Trophoblast cell (in vitro differentiated cells and primary cell): ENCODE measurements around the gene KCNC3.
A peak's percentile ranks its signal among the peaks of the same experiment; 100 is the strongest.

ENCODE experiments used
- DNase-seq, 2 donors: peaks; one replicate each; pipeline ENCODE4 v3.0.0-alpha.2; 2016
- H2AFZ ChIP-seq: 2 replicates; pipeline ENCODE4 v1.6.1; 2013; ENCODE audit warnings: low read length, moderate library complexity, mild to moderate bottlenecking; ENCODE audit not compliant: insufficient read depth, poor library complexity
- H2AK5ac ChIP-seq: 2 replicates; pipeline ENCODE4 v1.6.1; 2013; ENCODE audit warnings: mild to moderate bottlenecking, low read length
- H2BK120ac ChIP-seq: 2 replicates; pipeline ENCODE4 v1.6.1; 2013; ENCODE audit warnings: low read length, mild to moderate bottlenecking, moderate library complexity; ENCODE audit not compliant: insufficient read depth, poor library complexity
- H2BK12ac ChIP-seq: 2 replicates; pipeline ENCODE4 v1.6.1; 2013; ENCODE audit warnings: mild to moderate bottlenecking, low read length, moderate library complexity
- H2BK5ac ChIP-seq: 2 replicates; pipeline ENCODE4 v1.6.1; 2013; ENCODE audit warnings: low read length, low read depth, moderate library complexity, mild to moderate bottlenecking; ENCODE audit not compliant: poor library complexity
- H3K14ac ChIP-seq: 2 replicates; pipeline ENCODE4 v1.6.1; 2013; ENCODE audit warnings: mild to moderate bottlenecking, low read length
- H3K18ac ChIP-seq: 2 replicates; pipeline ENCODE4 v1.6.1; 2013; ENCODE audit warnings: mild to moderate bottlenecking, low read length
- H3K23ac ChIP-seq: 2 replicates; pipeline ENCODE4 v1.6.1; 2013; ENCODE audit warnings: low read length
- H3K27ac ChIP-seq: 2 replicates; pipeline ENCODE4 v1.5.1; 2013; ENCODE audit warnings: low read depth, mild to moderate bottlenecking, inconsistent platforms, low read length, moderate library complexity
- H3K27me3 ChIP-seq: 2 replicates; pipeline ENCODE4 v1.6.1; 2013; ENCODE audit warnings: inconsistent platforms, mild to moderate bottlenecking, low read length, moderate library complexity; ENCODE audit not compliant: insufficient read depth
- H3K36me3 ChIP-seq, 2 experiments: 1 replicate in 1 of 2; 2 replicates in 1 of 2; pipeline ENCODE4 v1.6.1; 2013; ENCODE audit warnings: low read length in 2 of 2, mild to moderate bottlenecking in 2 of 2, moderate library complexity in 1 of 2; ENCODE audit not compliant: insufficient read depth in 2 of 2, control insufficient read depth in 1 of 2
- H3K4ac ChIP-seq: 2 replicates; pipeline ENCODE4 v1.6.1; 2013; ENCODE audit warnings: low read depth, mild to moderate bottlenecking, low read length, moderate library complexity
- H3K4me1 ChIP-seq, 2 experiments: 1 replicate in 1 of 2; 2 replicates in 1 of 2; pipeline ENCODE4 v1.6.1; 2013; ENCODE audit warnings: low read length in 2 of 2, mild to moderate bottlenecking in 2 of 2, moderate library complexity in 1 of 2; ENCODE audit not compliant: insufficient read depth in 2 of 2, control insufficient read depth in 1 of 2
- H3K4me2 ChIP-seq: 2 replicates; pipeline ENCODE4 v1.6.1; 2013; ENCODE audit warnings: inconsistent platforms, mild to moderate bottlenecking, low read length, moderate library complexity
- H3K4me3 ChIP-seq: 2 replicates; pipeline ENCODE4 v1.5.1; 2013; ENCODE audit warnings: mild to moderate bottlenecking, low read depth, low read length, inconsistent platforms
- H3K79me1 ChIP-seq: one replicate; pipeline ENCODE4 v1.6.1; 2013; ENCODE audit warnings: low read length
- H3K79me2 ChIP-seq: 2 replicates; pipeline ENCODE4 v1.6.1; 2013; ENCODE audit warnings: low read length, mild to moderate bottlenecking; ENCODE audit not compliant: control insufficient read depth, insufficient read depth, poor library complexity
- H3K9ac ChIP-seq: 2 replicates; pipeline ENCODE4 v1.6.1; 2013; ENCODE audit warnings: mild to moderate bottlenecking, low read length
- H3K9me3 ChIP-seq: 2 replicates; pipeline ENCODE4 v1.6.1; 2013; ENCODE audit warnings: low read depth, mild to moderate bottlenecking, control low read depth, inconsistent platforms, low read length; ENCODE audit not compliant: insufficient read depth
- H4K12ac ChIP-seq: 2 replicates; pipeline ENCODE4 v1.6.1; 2013; ENCODE audit warnings: low read depth, mild to moderate bottlenecking, low read length, moderate library complexity
- H4K8ac ChIP-seq: 2 replicates; pipeline ENCODE4 v1.6.1; 2013; ENCODE audit warnings: low read depth, mild to moderate bottlenecking, low read length, moderate library complexity
- H4K91ac ChIP-seq: one replicate; pipeline ENCODE4 v1.6.1; 2013; ENCODE audit warnings: low read depth, mild to moderate bottlenecking, low read length, moderate library complexity
- WGBS: extraction: QIAGEN DNeasy Blood & Tissue Kit; methylation state at CpG from one replicate; pipeline ENCODE4 v1.1.7; 2013; ENCODE audit warnings: missing lambda C conversion rate; ENCODE audit not compliant: insufficient read length, insufficient coverage; ENCODE audit errors: extremely low coverage; 5-methylcytosine and 5-hydroxymethylcytosine counted together

KCNC3 gene

DNA sequence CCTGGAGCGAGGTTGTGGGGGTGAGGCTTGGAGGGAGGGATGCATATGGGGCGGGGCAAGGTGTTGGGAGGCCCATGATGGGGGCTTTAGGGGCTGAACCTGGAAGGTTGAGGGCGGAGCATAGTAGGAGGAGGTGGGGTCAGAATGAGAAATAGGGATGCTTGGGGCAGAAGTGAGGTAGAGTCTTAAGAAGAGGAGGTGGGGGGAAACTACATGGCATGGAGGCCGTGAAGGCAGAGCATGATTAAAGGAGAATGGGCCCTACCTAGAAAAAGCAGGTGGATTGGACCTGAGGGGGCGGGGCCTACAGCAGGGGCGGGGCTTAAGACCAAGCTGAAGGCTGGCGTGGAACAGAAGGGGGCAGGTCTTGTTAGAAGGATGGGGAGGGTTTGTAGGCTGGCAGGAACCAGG is 47.9 kb upstream of the KCNC3 start:
- H3K79me1 ChIP-seq: peaks cover 3% of the 10 kb centered on the region
- no peak overlapping the region for H4K91ac ChIP-seq
- no peak overlapping the region for H4K8ac ChIP-seq
- H4K12ac ChIP-seq: no peak overlapping the region
- H3K4me3 ChIP-seq: no peak overlapping the region
- no peak overlapping the region for H3K4ac ChIP-seq
- H3K4me1 ChIP-seq: no peaks in the 10 kb centered on the region
- peaks cover 3% of the 10 kb centered on the region for H3K79me2 ChIP-seq
- WGBS: no CpG with 5 or more reads among the region's 7 CpGs
- no peaks in the 10 kb centered on the region for H3K27me3 ChIP-seq
- H3K27ac ChIP-seq: no peak overlapping the region
- no peak overlapping the region for H2AK5ac ChIP-seq
- H2BK12ac ChIP-seq: no peak overlapping the region
- no peak overlapping the region for H3K14ac ChIP-seq
- peak in 1 of 2 donors; percentile 34 for DNase-seq
- peaks cover 46 to 47% of the 10 kb centered on the region in 2 experiments for H3K36me3 ChIP-seq
- no peak overlapping the region for H2BK120ac ChIP-seq
- no peaks in the 10 kb centered on the region for H3K9me3 ChIP-seq
- H3K18ac ChIP-seq: no peak overlapping the region
- no peak overlapping the region for H3K9ac ChIP-seq
- H2AFZ ChIP-seq: no peak overlapping the region
- no peak overlapping the region for H3K23ac ChIP-seq
- H3K4me2 ChIP-seq: no peak overlapping the region
- H2BK5ac ChIP-seq: no peak overlapping the region

DNA sequence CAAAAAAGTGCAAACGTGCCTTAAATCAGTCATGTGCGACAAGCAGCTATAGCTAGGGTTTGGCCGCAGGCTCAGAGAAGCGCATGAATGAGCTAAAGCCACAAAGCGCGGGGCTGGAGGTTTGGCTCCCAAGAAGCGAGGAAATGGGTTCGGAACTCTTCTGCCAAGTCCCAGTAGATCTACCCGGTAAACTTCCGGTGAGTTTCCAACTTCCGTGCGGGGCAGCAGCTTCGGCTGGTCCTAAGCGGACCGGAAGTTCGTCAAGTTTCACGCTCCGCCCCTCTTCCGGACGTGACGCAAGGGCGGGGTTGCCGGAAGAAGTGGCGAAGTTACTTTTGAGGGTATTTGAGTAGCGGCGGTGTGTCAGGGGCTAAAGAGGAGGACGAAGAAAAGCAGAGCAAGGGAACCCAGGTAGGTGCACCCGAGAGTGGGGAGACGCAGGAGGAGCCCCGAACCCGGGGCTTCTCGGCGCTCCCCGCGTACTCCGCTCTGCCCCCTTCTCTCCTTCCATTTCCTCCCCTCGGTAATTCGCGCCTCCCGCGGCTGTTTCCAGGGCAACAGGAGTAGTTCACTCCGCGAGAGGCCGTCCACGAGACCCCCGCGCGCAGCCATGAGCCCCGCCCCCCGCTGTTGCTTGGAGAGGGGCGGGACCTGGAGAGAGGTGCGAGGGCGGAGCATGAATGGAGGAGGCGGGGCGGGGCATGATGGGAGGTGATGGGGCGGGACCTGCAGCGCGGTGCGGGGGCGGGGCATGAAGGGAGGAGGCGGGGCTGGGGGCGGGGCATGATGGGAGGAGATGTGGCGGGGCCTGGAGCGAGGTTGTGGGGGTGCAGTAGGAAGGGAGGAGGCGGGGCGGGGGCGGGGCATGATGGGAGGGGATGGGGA is 47.2 kb upstream of the KCNC3 start, which contains the start of gene NR1H2:
TSS of gene NR1H2 (plus strand) at position 292 of the 885 bp plus-strand sequence. CDS start 1,149 bp downstream, outside the sequence.
- peak within 1 kb of the TSS; percentile 89 for H3K27ac ChIP-seq
- peak within 1 kb of the TSS; percentile 96 for H4K91ac ChIP-seq
- WGBS: no CpG with 5 or more reads among the region's 67 CpGs
- H2BK120ac ChIP-seq: peak within 1 kb of the TSS; percentile 94
- H3K27me3 ChIP-seq: no peaks in the 10 kb centered on the region
- H3K79me2 ChIP-seq: peaks cover 3% of the 10 kb centered on the region
- H2BK5ac ChIP-seq: peak within 1 kb of the TSS; percentile 83
- peak; percentile 97 to 99 for DNase-seq
- H3K79me1 ChIP-seq: peaks cover 3% of the 10 kb centered on the region
- H3K23ac ChIP-seq: no peak within 1 kb of the TSS
- peak within 1 kb of the TSS; percentile 98 for H4K8ac ChIP-seq
- H3K18ac ChIP-seq: peak within 1 kb of the TSS; percentile 90
- H3K4me1 ChIP-seq: no peaks in the 10 kb centered on the region
- no peaks in the 10 kb centered on the region for H3K9me3 ChIP-seq
- H4K12ac ChIP-seq: peak within 1 kb of the TSS; percentile 96
- peak within 1 kb of the TSS; percentile 75 for H3K4ac ChIP-seq
- H3K36me3 ChIP-seq: peaks cover 39 to 41% of the 10 kb centered on the region in 2 experiments
- H3K4me3 ChIP-seq: peak within 1 kb of the TSS; percentile 83
- H3K9ac ChIP-seq: peak within 1 kb of the TSS; percentile 70
- peak within 1 kb of the TSS; percentile 84 for H2AFZ ChIP-seq
- no peak within 1 kb of the TSS for H2BK12ac ChIP-seq
- H2AK5ac ChIP-seq: peak within 1 kb of the TSS; percentile 39
- H3K4me2 ChIP-seq: peak within 1 kb of the TSS; percentile 72
- peak within 1 kb of the TSS; percentile 93 for H3K14ac ChIP-seq

DNA sequence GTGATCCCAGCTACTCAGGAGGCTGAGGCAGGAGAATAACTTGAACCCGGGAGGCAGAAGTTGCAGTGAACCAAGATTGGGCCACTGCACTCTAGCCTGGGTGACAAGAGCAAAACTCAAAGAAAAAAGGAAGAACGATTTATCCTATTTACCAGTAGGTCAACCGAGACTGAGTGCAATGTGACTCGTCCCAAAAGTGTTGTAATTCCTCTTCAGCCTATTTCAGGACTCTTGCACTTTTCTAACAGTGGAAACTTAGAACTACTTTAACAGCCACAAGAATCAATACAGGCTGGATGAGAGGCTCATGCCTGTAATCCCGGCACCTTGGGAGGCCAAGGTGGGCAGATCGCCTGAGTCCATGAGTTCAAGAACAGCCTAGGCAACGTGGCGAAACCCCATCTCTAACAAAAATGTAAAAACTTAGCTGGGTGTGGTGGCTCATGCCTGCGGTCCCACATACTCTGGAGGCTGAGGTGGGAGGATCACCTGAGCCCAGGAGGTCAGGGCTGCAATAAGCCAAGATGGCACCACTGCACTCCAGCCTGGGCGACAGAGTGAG is 42.8 kb upstream of the KCNC3 start:
- Histone ChIP-seq H2AK5ac (no peak overlapping the region), H3K9ac (no peak overlapping the region), H3K23ac (no peak overlapping the region), H3K79me2 (peaks cover 4% of the 10 kb centered on the region), H3K4me2 (no peak overlapping the region), H3K4me3 (no peak overlapping the region), H3K18ac (no peak overlapping the region), H3K27me3 (no peaks in the 10 kb centered on the region), H4K12ac (no peak overlapping the region), H3K14ac (no peak overlapping the region), H3K27ac (no peak overlapping the region), H2BK5ac (no peak overlapping the region), H3K36me3 (no peaks in the 10 kb centered on the region), H3K4me1 (no peaks in the 10 kb centered on the region), H3K9me3 (no peaks in the 10 kb centered on the region), H2BK120ac (no peak overlapping the region), H2AFZ (no peak overlapping the region), H4K91ac (no peak overlapping the region), H4K8ac (no peak overlapping the region), H3K4ac (no peak overlapping the region), H2BK12ac (no peak overlapping the region), H3K79me1 (peaks cover 6% of the 10 kb centered on the region)
- DNase-seq: peak in 1 of 2 donors; percentile 62
- no CpG with 5 or more reads among the region's 10 CpGs for WGBS

DNA sequence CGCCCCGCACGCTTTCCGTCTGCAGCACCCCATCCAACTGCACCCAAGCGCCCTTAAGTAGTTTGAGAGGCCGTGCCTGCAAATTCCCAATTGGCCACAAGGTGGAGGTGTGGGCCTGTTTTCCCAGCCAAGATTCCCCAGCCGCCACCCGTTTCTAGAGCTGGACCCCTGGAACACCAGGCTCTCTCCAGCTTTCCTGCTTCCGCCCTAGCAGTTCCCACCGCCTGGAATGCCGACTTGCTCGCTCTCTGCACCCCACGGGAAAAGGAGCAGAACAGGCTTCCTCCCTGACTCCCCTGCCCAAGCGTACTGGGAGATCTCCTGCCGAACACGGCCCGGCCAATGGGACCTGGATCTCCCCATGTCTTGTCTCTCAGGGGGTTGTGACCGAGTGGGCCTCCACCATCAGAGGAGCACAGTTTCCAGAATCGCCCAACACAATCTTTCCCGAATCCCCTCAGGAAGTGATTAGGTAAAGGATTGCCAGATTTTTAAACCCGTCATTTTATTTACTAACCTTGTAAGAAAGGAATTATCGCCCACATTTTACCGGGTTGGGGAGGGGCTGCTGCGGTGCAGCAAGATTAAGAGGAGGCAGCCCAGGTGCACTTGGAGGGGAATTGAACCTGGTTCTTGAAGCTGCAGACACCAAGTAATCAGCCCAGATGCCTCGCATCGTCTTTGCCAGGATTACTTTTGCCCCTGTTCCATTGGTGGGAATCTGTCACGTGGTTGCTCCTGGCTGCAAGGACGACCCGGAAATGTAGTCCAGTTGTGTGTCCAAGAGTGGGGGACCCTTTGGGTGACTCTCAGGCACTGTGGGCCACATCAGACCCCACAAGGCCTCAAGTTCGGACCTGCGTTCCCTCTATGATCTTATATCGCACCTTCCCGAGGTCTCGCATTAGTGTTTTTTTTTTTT is 39.7 kb upstream of the KCNC3 start:
- no peak overlapping the region for H3K4ac ChIP-seq

More for the DNA sequence above, 39.7 kb upstream of the KCNC3 start:
- Histone ChIP-seq H3K79me2 (peaks cover 2% of the 10 kb centered on the region), H2AFZ (peak overlapping the region; percentile 77), H3K14ac (peak overlapping the region; percentile 78), H3K4me3 (peak overlapping the region; percentile 59), H4K8ac (peak overlapping the region; percentile 75), H2BK12ac (no peak overlapping the region), H2BK120ac (peak overlapping the region; percentile 43), H4K91ac (peak overlapping the region; percentile 69), H3K27ac (peak overlapping the region; percentile 28), H3K23ac (no peak overlapping the region), H3K4me1 (no peaks in the 10 kb centered on the region), H3K4me2 (peak overlapping the region; percentile 85), H3K36me3 (no peaks in the 10 kb centered on the region), H3K9me3 (no peaks in the 10 kb centered on the region), H2BK5ac (no peak overlapping the region), H3K79me1 (peaks cover 2% of the 10 kb centered on the region), H3K27me3 (no peaks in the 10 kb centered on the region), H3K9ac (peak overlapping the region; percentile 71), H3K18ac (peak overlapping the region; percentile 85), H2AK5ac (no peak overlapping the region), H4K12ac (peak overlapping the region; percentile 65)
- WGBS: no CpG with 5 or more reads among the region's 34 CpGs
- DNase-seq: peak; percentile 72 to 91
